ENCODE data around the gene EPS8L3.

DNA sequence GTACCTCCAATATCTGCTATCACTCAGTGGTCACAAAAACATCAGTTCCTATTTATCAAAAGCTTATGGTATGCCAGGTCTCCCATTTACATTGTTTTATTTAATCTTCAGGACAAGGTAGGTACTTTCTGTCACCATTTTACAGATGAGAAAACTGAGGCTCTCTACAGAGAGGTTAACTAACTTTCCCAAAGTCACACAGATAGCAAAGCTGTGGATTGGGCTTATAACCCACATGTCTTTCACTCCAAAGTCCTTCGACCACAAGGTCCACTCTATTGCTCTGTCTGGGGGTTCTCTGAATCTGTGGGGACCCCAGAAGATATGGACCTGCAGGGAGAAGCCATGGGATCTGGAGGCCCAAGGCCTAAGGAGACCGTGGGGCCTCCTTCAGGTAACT lies 26.6 kb upstream of the EPS8L3 start:
- TF ChIP-seq CTCF (IDR thresholded peaks at IDR 0.05) (no peak), POLR2AphosphoS5 (IDR thresholded peaks at IDR 0.05) (no peak), EP300 (IDR thresholded peaks at IDR 0.05) (no peak), POLR2A (IDR thresholded peaks at IDR 0.05) (no peak)

Measured in sigmoid colon (tissue), 4 donors.